GM21619 (cell line): Measurements from ENCODE around the gene RSRC1.
"Not testable (repeated sequence)": the region's sequence is repeated elsewhere in the genome, so short reads cannot be mapped to it uniquely, and the experiment has no call there.

ENCODE experiments used
- ATAC-seq: cut with Tn5 transposase; IDR thresholded peaks from one replicate; pipeline ENCODE4 v1.9.1; 2021; ENCODE audit not compliant: unreplicated experiment

Gene RSRC1

DNA sequence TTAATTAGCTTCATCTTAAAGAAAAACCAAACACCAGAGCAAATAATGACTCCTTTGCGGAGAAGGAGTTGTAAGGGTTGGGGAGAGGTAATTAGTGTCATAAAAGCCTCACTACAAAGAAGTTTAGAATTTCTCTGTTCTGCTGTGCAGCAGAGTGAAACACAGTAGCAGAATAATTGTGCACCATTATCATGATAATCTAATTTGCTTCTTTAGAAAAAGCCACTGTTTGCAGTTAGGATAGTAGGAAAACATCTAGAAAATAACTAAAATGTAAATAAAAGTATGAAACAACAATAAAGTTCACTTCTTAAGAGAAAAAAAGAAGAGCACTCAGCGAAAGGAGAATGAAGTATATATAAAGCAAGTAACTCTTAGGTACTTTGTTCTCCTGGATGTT lies 9.2 kb upstream of the RSRC1 start:
- no peak for ATAC-seq

DNA sequence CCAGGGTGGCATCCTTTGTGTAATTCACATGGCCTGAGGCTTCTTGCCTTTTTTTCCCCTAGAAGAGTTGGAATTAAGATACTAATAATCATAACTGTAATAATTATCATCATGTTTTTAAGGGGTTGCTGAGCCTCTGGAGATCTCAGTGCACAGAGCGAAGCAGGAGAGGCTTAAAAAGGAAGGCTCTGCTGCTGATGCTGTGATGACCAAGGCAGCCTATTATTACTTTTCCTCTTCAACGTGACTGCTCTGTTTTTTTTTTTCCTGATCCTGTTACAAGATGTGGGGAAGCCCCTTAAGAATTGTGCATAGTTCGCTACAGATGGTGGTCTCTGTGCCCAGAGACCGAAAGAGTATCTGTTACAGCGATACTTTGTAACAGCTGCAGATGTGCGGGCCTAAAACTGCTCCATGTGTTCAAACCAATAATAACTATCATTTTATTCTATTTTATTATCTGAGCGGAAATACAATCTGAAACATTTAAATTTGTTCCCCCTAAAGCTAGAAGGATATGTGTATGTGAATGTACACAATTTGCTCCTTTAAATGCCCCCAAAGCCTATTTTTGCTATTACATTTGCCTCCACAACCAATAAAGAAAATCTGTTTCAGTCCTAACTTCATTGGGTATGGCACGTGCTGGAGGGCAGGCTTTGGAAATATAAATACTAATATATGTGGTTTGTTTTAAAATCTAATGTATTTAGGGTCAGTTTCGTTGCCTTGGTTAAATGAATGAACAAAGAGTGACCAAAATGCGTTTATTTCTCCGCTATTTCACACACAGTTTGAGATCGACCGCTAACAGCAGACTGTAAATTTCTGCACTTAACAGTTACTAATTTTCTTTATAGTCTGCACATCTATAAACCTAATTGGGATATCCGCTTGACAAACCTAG lies 8.3 kb upstream of the RSRC1 start:
- no peak for ATAC-seq

DNA sequence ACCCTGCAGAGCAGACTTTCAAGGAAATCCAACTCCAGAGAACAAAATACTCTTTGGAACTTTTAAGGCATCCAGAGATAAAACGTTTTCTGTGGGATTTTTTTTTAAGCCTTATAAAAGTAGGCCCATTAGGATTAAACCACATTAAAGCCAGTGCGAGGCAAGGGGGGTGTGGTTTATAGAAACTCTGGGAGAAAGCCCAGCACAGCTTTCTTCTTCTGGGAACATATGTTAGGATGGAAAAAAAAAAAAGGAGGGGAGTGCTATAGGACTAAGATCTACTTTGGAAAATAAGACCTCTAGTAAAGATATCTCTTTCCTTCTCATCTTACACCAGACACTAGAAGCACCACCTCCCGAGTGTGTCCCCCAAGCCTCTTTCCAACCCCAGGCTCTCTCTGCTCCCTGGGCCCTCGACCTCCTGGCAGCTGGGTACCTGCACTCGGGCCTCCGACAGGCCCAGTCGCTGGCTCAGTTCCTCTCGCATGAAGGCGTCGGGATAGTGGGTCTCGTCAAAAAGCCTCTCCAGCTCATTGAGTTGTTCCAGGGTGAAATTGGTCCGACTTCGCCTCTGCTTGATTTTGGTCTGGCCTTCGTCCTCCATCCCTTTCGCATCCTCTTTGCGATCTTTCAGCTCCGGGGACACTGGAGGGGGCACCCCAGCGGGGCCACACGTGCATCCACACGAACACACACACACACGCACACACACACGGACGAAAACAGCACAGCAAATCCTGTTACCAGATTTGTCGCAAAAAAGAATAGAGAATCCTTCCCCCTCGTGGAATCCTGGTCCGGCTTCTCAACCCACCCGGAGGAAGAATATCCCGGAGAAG lies 7.4 kb upstream of the RSRC1 start:
- ATAC-seq, result no peak

DNA sequence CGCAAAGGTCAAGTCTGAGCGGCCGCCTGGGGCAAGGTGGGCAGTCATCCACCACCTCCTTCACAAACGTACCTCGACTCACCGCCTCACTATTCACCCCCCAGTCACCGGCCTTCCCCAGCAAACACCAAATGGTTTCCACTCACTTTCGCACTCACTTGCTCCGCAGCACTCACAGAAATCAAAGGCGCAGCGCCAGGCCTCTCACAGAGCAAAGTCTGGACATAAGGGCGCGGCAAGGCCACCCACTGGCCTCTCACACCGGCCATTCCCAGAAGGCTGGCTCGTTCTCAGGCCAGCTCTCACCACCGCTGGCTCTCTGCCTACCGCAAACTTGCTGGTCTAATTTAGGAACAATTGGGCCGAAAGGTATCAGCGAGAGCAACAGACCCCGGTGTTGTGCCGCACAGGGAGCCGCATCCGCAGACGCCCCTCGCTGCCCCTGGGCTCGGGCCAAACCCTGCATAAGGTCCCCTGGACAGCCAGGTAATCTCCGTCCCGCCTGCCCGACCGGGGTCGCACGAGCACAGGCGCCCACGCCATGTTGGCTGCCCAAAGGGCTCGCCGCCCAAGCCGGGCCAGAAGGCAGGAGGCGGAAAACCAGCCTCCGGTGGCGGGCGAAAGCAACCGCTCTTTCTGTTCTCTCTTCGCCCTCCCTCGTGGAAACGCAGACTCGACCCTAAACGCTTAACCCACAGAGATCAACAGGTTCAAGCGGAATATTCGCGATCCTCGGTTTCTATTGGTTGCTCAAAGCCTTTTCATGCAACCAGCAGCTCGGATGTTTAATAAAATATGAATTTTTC lies 6.6 kb upstream of the RSRC1 start:
- ATAC-seq, result no peak

DNA sequence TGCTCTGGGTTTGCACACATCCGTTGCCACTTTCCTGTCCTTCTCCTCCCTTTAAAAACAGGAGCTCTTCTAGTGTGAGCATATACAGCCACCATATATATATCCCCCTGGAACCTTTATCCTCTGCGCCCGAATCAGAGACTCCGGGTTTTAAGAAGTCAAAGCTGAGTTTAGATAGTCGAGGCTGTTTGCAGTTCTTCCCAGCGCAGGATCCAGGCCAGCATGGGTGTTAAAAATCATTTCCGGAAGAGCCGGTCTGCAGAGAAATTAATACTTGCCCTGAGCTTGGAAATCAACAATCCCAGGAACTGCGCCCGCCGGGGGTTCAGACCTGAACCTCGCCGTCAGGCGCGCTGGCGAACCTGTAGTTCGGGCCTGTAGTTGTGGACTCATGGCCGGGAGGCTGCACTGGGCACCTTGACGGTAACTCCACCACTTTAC lies 6.0 kb upstream of the RSRC1 start:
- ATAC-seq, result no peak

DNA sequence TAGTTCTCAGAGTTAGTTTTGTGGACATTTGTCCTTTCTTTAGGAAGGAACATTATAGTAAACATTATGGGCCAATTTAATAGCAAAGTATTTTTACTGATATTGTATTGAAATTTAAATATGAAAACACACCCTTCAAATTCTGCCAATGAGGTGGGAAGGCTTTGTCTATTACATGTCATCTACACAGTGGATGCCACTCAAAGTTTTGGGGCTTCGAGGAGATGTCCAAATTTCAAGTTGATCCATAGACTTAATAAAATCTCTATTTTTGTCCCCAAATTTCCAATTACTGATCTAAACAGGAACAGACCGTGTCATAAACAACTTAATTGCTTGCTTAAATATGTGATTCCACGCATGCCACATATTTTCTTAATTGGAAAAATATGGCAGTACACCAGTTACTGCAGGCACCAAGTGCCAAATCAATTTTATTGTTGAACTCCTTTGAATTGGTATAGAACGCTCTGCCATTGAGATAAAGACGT lies 5.4 kb upstream of the RSRC1 start:
- ATAC-seq, result no peak

DNA sequence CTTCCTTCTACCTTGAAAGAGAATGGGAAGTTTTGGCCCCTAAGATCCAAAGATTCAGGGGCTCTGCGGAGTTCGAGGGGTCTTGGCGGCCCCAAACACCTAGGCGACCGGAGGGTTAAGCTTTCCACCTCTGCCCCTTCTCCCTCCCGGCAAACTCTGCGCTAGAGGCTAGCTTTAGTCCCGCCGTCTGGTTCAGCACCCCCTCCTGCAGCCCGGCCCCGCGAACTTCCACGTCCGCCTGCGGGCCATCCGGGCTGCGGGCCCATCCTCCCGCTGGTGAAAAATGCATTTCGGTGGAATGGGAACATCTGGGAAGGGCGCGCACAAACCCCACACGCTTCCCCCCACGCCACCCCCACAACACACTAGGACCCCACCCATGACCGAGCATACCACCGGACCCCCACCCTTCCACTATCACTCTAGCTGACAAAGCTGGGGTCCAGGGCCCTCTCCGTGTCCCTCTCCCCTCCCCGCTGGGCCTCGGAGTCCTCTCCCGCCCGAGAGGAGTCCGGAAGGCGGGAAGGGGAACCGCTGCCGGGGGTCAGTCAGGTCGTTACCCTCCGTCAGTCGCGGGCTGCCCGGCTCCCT lies 4.7 kb upstream of the RSRC1 start:
- ATAC-seq, result no peak

DNA sequence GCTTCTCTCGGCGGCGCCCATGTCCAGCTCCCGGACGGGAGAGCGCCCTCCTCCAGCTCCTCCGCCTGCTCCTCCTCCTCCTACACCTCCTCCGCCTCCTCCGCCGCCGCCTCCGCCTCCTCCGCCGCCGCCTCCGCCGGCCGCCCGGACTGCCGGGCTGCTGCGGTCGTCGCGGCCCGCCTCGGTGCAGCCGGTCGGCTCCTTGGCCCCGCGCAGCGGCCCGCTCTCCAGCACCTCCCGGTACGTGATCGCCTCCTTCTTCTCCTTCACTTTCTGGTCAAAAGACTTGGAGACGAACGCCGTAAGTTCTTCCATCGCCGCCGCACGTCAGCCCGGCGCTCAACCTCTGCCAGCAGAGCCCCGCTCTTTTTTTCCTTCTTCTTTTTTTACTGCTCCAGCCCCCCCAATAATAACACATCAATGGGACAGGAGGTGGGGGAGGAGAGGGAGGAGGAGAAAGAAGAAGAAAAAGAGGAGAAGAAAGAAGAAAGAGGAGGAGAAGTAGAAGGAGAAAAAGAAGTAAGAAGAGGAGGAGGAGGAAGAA lies 4.1 kb upstream of the RSRC1 start:
- no peak for ATAC-seq

DNA sequence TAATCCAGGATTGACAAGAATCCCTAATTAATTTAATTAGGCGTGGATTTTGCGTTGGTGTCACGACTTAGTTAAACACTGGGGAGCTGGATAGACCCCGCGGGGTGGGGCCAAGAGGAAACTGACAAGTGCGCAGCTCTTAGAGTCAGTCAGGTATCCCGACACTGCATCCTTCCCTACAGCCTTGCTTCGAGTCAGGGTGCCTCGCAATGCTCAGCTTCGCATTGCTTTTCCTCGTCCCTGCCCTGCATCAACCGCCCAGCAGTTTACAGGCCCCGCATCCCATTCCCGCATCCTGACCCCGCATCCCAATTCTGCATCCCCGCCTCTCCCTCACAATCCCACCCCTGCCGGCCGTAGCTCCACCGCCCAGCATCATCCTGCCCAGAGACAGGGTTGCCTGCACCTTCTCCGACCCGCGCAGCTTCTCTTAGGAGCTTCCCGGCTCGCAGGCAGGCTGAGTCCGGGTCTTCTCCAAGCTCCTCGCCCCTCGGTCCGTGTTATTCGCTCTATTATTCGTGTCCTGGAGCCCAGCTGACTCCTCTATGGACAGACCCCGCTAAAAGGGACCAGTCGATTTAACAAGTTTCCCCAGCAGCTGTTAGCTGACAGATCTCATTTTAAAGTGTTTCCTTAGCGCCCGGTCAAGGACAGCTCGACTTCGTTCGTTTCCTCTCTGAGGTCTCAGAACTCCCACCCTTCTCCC lies 3.0 kb upstream of the RSRC1 start:
- no peak for ATAC-seq

DNA sequence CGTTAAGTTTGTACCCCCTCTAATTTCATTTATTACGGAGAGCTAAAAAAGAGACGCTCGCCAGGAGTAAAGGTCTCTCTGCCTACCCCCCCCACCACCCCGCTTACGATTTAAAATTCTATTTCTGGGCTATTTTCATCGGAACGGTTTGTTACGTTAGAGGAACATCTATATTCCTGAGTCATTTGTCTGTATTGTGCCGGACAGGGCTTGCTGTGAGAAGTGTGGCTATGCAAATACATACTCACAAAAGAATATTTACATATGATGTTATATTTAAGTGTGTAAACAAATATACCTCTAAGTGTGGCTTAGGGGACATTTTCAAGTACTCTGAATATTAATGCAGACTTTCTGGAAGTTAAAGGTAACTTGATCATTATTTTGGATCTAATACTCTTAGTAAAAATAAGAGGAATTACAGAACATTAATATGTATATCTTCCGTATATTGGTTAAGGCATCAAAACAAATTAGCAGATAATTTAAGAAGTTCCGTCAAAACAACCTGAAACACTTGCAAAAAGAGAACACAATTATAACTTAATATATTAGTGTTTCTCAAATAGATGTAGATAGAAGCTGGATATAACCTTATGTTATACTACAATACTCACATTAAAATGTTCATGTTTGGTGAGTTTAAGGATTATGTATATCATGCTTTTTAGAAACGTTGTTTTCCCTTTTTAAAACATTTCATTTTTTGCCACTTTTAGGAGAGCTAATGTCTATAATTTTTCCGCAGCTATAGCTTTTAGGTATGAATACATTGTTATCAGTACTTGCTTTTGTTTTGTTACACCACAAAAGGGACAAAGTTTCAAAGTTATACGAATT lies 2.1 kb upstream of the RSRC1 start:
- no peak for ATAC-seq

DNA sequence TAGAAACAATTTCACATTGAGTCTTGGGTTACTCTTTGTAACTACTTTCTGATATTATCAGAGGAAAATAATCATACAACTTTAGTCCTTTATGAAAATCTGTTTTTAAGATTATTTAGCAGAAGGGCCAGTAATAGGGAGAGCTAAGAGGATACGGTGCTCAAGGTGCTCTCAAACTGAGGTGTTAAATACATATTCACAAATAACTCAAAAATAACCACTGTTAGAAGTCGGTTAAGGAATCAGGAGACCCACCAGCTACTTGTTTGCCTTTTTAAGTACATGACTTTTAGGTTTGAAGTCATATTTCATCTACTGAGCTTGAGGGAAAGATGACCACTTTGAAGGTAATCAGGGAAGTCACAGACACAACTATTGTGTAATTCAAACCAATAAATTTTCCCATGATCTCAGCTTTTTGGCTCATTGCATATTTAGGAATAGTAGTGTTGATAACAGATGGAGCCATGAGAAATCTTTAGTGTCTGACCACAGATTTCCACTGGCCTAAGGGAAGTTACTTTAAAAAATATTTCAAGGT lies 1.4 kb upstream of the RSRC1 start:
- ATAC-seq, result no peak

DNA sequence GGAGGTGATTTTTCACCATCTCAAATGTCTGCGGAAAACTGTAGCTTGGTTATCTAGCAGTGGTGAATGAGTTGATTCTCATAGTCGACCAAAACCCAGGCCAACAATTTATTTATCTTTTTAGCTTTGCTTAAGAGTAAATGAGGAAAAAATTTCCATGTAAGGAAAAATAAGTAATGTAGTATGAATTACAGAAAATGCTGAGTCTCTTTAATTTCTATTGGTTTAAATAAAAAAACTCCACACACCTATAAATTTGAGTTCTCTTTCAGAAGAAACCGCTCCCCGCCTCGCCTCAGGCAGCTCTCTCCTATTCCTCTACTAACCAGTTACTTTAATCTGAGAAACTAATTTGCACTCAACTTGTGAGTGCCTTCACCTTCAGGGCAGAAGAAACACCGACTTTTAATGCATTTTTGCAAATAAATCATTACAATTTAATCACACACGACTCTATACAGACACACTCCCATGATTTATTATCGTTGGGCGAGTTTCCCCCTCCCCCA lies 540 bp upstream of the RSRC1 start:
- ATAC-seq, result peak; percentile 3

DNA sequence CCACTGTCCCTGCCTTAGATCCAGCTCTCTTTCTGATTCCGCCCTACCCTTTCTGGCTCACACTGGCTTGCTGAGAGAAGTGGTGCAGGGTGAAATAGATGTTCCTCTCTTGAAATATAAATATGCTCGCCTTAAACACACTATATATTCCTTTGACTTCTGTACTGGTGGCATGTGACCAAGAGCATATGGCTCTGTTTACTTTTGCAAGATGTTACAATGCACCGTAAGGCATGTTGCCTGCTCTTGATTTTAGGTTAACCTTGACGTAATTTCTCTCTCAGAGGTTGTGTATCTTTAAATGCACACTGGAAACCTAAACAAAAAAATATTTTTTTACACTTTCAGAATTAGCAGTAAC lies 749 bp downstream of the RSRC1 start:
- peak; percentile 1 for ATAC-seq

DNA sequence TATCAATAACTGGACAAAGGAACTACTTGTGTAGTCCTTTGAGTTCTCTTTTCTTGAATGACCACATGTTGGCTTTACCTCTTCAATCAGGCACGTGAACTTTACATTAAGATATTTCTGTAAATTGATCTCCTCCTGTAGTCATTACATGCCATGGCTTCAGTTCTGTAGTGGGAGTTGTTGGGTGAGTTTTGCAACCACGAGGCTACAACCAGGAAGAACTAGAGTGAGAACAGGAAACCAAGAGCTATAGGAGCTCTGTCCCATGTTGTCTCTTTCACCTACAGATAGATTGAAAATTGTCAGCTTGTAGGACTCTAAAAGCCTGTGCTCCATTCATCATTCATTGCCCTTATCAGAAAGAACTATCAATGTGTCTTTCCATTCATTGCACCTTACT lies 2.0 kb downstream of the RSRC1 start:
- ATAC-seq, result no peak

DNA sequence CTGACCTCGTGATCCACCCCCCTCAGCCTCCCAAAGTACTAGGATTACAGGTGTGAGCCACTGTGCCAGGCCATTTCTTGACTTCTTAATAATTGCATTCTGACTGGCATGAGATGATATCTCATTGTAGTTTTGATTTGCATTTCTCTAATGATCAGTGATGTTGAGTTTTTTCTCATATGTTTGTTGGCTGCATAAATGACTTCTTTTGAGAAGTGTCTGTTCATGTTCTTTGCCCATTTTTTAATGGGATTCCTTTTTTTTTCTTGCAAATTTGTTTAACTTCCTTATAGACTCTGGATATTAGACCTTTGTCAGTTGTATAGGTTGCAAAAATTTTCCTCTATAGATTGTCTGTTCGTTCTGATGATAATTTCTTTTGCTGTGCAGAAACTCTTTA lies 3.7 kb downstream of the RSRC1 start:
- not testable (repeated sequence) for ATAC-seq

DNA sequence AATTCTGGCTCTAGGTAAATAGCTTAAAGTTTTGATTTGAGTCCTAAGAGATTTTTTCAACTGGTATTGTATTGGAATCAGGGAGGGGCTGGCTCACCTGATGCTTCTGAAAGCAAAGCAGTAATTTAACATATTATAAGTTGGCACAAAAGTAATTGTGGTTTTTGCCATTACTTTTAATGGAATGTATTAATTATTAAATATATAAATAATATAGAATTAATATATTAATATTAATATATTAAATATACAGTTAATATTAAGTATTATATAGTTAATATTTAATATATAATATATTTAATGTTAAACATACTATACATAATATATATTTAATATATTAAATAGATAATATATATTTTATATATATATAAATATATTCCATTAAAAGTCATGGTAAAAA lies 10.4 kb downstream of the RSRC1 start:
- no peak for ATAC-seq

DNA sequence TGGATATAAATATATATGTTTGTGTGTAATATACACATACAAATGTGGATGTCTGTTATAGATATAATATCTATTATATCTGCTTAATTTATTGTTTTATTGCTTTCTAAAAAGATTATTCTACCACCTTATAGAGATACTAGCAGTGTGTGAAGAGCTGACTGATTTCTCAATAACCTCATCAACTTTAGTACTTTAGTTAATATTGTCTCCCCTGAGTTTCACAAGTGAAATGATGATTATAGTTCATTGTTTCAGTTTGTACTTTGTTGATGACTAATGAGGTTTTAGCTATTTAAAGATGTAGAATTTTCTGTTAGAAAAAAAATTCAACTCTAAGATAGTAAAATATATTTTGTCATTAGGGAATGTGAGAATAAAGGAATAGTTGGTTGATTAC lies 11.4 kb downstream of the RSRC1 start:
- ATAC-seq, result peak; percentile 93

DNA sequence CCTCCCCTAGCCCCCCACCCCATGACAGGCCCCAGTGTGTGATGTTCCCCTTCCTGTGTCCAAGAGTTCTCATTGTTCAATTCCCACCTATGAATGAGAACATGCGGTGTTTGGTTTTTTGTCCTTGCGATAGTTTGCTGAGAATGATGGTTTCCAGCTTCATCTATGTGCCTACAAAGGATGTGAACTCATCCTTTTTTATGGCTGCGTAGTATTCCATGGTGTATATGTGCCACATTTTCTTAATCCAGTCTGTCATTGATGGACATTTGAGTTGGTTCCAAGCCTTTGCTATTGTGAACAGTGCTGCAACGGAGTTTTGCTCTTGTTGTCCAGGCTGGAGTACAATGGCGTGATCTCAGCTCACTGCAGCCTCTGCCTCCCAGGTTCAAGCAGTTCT lies 12.8 kb downstream of the RSRC1 start:
- ATAC-seq, result not testable (repeated sequence)
